Spinal cord (tissue), 10 donors: ENCODE measurements around the gene C3orf20. TPM values are rescaled to one million over a fixed set of nuclear protein-coding genes. Genes with fewer than 3 reads are reported as not detected.

Experiments
- DNase-seq, 6 donors: peaks; one replicate each; pipeline versions ENCODE4 v3.0.0 to v3.0.0-alpha.2; 2013 to 2015; ENCODE audit warnings: low spot score in 6 of 6, low read depth in 4 of 6
- H3K27ac ChIP-seq: one replicate; pipeline ENCODE4 v1.5.1; 2013; ENCODE audit warnings: low read depth, low read length, control low read depth
- H3K27me3 ChIP-seq: one replicate; pipeline ENCODE4 v1.6.1; 2013; ENCODE audit warnings: low read length; ENCODE audit not compliant: control insufficient read depth, insufficient read depth
- H3K36me3 ChIP-seq: one replicate; pipeline ENCODE4 v1.6.1; 2013; ENCODE audit warnings: low read length; ENCODE audit not compliant: control insufficient read depth, insufficient read depth
- H3K4me1 ChIP-seq: one replicate; pipeline ENCODE4 v1.6.1; 2013; ENCODE audit warnings: low read length; ENCODE audit not compliant: control insufficient read depth, insufficient read depth
- H3K4me3 ChIP-seq: one replicate; pipeline ENCODE4 v1.5.1; 2013; ENCODE audit warnings: low read depth, low read length, control low read depth
- H3K9me3 ChIP-seq: one replicate; pipeline ENCODE4 v1.6.1; 2013; ENCODE audit warnings: low read length; ENCODE audit not compliant: control insufficient read depth, insufficient read depth
- WGBS: methylation state at CpG from one replicate; pipeline ENCODE4 v1.1.5; 2013; ENCODE audit warnings: missing lambda C conversion rate; ENCODE audit not compliant: insufficient coverage; 5-methylcytosine and 5-hydroxymethylcytosine counted together
- polyA plus RNA-seq, 2 donors: library from polyadenylated mRNA; unstranded; fragments of 120-200 nt; gene quantifications; one replicate each; pipeline ENCODE4 v1.2.1, GENCODE V29; 2013; ENCODE audit not compliant: insufficient read length in 2 of 2
- total RNA-seq, 2 donors: library from RNA; depleted of rRNA in 1 of 2; stranded (reverse); fragments of 120-200 nt in 1 of 2; fragments of >200 nt in 1 of 2; gene quantifications; one replicate each; pipeline versions ENCODE4 v1.2.3 to v1.2.4, GENCODE V29; 2013 to 2014
- donor health status: healthy.

Gene C3orf20
- total and polyA plus RNA-seq, 4 donors: 0.06 to 0.33 (median 0.16) TPM

GRCh38 chr3:14664170-14664569 is 10.8 kb upstream of the C3orf20 start:
- Histone ChIP-seq H3K9me3 (no peaks in the 10 kb centered on the region), H3K27ac (no peak overlapping the region), H3K4me1 (no peaks in the 10 kb centered on the region), H3K36me3 (peaks cover 45% of the 10 kb centered on the region), H3K27me3 (no peaks in the 10 kb centered on the region), H3K4me3 (no peak overlapping the region)
- no CpG with 5 or more reads among the region's 3 CpGs for WGBS
- DNase-seq: no peak

- Histone ChIP-seq H3K4me3 (no peak overlapping the region), H3K27me3 (no peaks in the 10 kb centered on the region), H3K36me3 (peaks cover 31% of the 10 kb centered on the region), H3K4me1 (peaks cover 4% of the 10 kb centered on the region), H3K9me3 (no peaks in the 10 kb centered on the region), H3K27ac (no peak overlapping the region)
- no peak for DNase-seq
- WGBS: no CpG with 5 or more reads among the region's 4 CpGs
Observed at GRCh38 chr3:14672588-14672987, 2.4 kb upstream of the C3orf20 start.

GRCh38 chr3:14676881-14677280 is 1.9 kb downstream of the C3orf20 start:
- H3K4me1 ChIP-seq: peaks cover 4% of the 10 kb centered on the region
- 73% methylated on average over 2 of the region's 4 CpGs for WGBS
- H3K27ac ChIP-seq: no peak overlapping the region
- peak in 1 of 6 donors; percentile 5 for DNase-seq
- H3K4me3 ChIP-seq: no peak overlapping the region
- peaks cover 4% of the 10 kb centered on the region for H3K36me3 ChIP-seq
- no peaks in the 10 kb centered on the region for H3K9me3 ChIP-seq
- H3K27me3 ChIP-seq: no peaks in the 10 kb centered on the region

- H3K36me3 ChIP-seq: no peaks in the 10 kb centered on the region
- no peak overlapping the region for H3K27ac ChIP-seq
- peaks cover 4% of the 10 kb centered on the region for H3K4me1 ChIP-seq
- no peak for DNase-seq
- H3K4me3 ChIP-seq: no peak overlapping the region
- WGBS: 64% methylated on average over 7 of the region's 7 CpGs
- H3K27me3 ChIP-seq: no peaks in the 10 kb centered on the region
- H3K9me3 ChIP-seq: no peaks in the 10 kb centered on the region
Observed at GRCh38 chr3:14678015-14678503, 3.1 kb downstream of the C3orf20 start.

GRCh38 chr3:14680115-14680514 is 5.2 kb downstream of the C3orf20 start:
- H3K9me3 ChIP-seq: no peaks in the 10 kb centered on the region
- WGBS: no CpG with 5 or more reads among the region's 1 CpG
- no peak overlapping the region for H3K4me3 ChIP-seq
- H3K36me3 ChIP-seq: no peaks in the 10 kb centered on the region
- no peak for DNase-seq
- H3K27ac ChIP-seq: no peak overlapping the region
- H3K4me1 ChIP-seq: no peaks in the 10 kb centered on the region
- no peaks in the 10 kb centered on the region for H3K27me3 ChIP-seq

- DNase-seq: peak in 1 of 6 donors; percentile 16
- H3K36me3 ChIP-seq: no peaks in the 10 kb centered on the region
- no peaks in the 10 kb centered on the region for H3K27me3 ChIP-seq
- no peaks in the 10 kb centered on the region for H3K9me3 ChIP-seq
- H3K27ac ChIP-seq: no peak overlapping the region
- H3K4me3 ChIP-seq: no peak overlapping the region
- no CpG with 5 or more reads among the region's 2 CpGs for WGBS
- no peaks in the 10 kb centered on the region for H3K4me1 ChIP-seq
Observed at GRCh38 chr3:14680716-14681115, 5.8 kb downstream of the C3orf20 start.

- 95% methylated on average over 3 of the region's 4 CpGs for WGBS
- Histone ChIP-seq H3K27ac (no peak overlapping the region), H3K4me1 (no peaks in the 10 kb centered on the region), H3K36me3 (no peaks in the 10 kb centered on the region), H3K27me3 (no peaks in the 10 kb centered on the region), H3K4me3 (no peak overlapping the region), H3K9me3 (no peaks in the 10 kb centered on the region)
- no peak for DNase-seq
Observed at GRCh38 chr3:14684447-14684846, 9.5 kb downstream of the C3orf20 start.

- H3K36me3 ChIP-seq: no peaks in the 10 kb centered on the region
- no peaks in the 10 kb centered on the region for H3K4me1 ChIP-seq
- no peak for DNase-seq
- H3K27me3 ChIP-seq: no peaks in the 10 kb centered on the region
- no CpG with 5 or more reads among the region's 4 CpGs for WGBS
- no peak overlapping the region for H3K27ac ChIP-seq
- H3K9me3 ChIP-seq: no peaks in the 10 kb centered on the region
- no peak overlapping the region for H3K4me3 ChIP-seq
Observed at GRCh38 chr3:14685179-14685578, 10.2 kb downstream of the C3orf20 start.

GRCh38 chr3:14687360-14687759 is 12.4 kb downstream of the C3orf20 start:
- Histone ChIP-seq H3K27me3 (no peaks in the 10 kb centered on the region), H3K4me3 (no peak overlapping the region), H3K27ac (no peak overlapping the region), H3K36me3 (no peaks in the 10 kb centered on the region), H3K4me1 (no peaks in the 10 kb centered on the region), H3K9me3 (no peaks in the 10 kb centered on the region)
- DNase-seq: no peak
- 48% methylated on average over 3 of the region's 3 CpGs for WGBS

GRCh38 chr3:14688525-14688924 is 13.6 kb downstream of the C3orf20 start:
- Histone ChIP-seq H3K27me3 (no peaks in the 10 kb centered on the region), H3K4me3 (no peak overlapping the region), H3K27ac (no peak overlapping the region), H3K4me1 (no peaks in the 10 kb centered on the region), H3K36me3 (no peaks in the 10 kb centered on the region), H3K9me3 (no peaks in the 10 kb centered on the region)
- no peak for DNase-seq
- WGBS: no CpG with 5 or more reads among the region's 2 CpGs
